HG02763 (cell line): ENCODE data around the gene CRIP2.

Experiments used
- ATAC-seq: cut with Tn5 transposase; IDR thresholded peaks from one replicate; pipeline ENCODE4 v1.9.1; 2021; ENCODE audit warnings: mild to moderate bottlenecking, moderate library complexity; ENCODE audit not compliant: unreplicated experiment

CRIP2 gene

DNA sequence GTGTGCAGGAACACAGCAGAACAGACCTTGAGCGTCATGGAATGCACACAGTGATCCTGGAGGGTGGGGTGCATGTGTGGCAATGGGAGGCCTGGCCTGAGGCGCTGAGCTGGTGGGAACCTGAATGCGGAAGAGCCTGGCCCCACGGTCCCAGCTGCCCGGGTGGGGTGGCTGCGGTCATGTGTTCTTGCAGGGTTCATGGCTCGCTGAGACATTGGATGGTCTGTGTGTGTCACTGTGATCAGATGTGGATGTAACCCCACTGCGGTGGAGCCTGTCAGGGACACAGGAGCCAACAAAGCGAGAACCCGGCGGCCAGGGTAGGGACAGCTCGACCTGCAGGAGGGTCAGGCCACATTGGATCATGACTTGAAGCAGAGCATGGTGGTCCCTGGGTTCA is 31.8 kb upstream of the CRIP2 start:
- no peak for ATAC-seq

DNA sequence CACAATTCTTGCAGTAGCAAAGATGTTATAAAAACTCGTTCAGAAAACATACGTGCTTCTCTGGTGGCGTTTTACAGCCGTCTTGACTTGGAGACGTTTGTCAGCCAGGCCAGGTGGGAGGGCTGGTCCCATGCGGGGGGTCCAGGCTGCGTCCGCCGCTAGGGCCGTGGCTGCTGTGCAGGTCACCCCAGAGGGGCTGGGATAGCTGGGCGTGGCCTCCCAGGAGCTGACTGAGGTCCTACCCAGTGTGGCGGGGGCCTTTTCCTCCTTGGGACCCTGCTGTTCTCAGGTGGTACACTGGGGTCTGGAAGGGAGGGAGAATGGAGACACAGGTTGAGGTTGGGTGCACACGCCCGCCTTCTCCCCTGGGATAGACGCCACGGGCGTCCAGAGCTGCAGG is 29.8 kb upstream of the CRIP2 start:
- no peak for ATAC-seq

DNA sequence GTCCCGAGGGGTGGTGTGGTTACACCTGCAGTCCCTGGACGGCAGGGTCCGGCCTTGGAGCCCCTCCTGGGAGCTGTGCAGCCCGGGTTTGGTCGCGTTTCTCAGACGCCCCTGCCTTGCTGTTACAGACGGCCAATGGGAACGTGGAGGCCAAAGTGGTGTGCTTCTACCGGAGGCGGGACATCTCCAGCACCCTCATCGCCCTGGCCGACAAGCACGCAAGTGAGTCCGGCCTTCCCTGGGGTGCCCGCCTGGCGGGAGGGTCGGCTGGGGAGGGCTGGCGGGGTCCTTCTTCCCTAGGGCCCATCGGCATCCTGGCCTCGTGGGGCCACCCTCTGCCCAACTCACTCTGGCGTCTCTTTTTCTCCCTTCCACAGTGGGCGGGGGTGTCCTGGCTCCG is 29.3 kb upstream of the CRIP2 start:
- ATAC-seq, result no peak

DNA sequence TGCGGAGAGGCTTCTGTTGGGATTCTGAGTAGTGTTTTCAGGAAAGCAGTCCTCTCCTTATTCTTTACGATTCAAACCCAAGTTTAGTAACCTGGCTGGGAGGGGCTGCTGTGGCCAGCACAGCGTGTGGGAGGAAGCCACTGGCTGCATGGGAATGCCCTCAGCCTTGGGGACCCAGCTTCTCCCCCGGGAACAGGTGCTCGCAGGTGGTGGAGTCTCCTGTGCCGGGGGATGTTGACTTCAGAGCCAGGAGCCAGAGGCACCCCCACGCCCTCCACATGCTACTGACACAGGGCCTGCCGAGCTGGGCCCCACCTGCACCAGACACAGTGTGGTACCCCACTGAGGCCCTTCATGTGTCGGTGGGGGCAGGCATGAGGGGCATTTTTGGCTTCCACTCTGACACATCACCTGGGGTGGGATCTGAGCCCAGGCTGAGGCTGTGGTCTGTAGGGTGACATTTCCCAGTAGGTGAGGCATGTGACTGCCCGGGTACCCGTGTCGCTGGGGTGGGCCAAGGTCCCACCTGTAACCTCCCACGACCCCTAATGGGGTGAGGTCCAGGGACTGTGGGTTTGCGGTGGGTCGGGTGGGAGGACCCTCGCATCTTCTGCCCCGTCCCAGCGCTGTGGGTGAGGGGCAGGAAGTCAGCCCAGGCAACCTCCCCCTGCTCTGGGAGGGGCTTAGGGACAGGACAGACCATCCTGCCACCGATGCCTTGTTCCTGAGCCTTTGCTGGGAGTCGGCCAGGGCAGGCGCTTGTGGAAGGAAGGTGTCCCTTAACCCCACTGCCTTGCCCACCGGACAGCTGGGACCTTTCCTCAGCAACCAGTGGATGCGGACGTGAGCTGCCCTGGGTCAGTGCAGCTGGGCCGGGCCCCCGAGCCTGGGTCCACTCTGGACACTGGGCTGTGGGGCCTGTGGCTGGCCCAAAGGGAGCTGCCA is 28.4 kb upstream of the CRIP2 start:
- ATAC-seq, result no peak

DNA sequence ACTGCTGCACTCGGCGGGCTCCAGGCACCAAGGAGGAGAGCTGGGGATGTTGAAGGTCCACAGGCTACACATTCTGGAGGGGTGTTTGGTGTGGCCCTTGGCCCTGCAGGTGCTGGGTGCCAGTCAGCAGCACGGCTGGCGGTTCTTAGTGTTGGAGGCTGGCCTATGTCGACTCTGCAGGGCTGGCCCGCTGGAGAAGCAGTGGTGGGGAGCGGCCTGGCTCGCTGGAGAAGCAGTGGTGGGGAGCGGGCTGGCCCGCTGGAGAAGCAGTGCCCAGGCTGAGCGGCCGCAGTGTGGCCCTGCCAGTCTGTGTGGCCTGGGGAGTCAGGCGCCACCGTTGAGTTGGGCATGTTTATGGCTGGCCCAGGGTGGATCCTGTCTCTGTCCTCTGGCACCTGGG is 27.6 kb upstream of the CRIP2 start:
- no peak for ATAC-seq

DNA sequence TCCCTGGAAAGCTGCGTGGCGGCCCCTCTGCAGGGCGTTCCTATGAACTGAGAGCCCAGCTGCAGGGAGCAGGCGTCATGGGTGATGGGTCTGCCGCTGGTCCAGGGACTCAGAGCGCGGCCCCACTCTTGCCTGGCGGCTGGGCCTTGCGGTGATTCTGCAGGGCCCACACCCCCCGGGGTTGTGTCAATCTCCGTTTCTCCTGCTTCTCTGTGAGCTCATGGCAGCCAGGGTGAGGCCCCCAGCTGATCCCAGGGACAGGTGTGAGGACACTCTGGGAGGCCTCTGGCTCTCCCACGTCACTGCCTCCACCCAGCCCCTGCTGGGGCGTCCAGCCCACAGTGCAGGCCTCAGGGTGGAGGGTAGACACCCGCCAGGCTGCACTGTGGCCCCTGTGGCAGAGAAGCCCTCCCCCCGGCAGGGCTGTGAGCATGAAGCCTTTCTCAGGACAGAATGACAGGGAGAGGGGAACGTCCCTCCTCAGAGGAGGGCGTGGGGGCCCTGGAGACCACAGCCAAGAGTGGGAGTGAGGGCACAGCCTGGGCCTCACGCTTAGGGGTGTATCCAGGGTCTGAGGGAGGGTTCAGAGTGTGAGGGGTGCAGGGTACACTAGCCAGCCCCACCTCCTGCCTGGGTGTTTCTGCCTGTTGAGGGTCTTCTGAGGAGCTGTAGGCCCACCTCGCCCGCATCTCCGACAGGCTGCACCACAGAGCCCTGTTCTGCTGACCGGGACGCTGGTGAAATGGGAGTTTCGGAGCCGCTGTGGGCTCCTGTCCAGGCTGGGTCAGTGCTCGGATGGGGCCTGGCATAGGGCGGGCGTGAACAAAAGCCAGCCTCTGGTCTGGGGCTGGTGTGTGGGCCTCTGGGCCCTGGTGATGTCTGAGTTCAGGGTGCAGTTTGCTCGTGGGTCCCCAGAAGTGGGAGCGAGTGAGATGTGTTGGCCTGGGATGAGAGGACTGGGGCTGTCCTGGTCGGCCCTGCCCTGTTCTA is 26.7 kb upstream of the CRIP2 start:
- no peak for ATAC-seq

DNA sequence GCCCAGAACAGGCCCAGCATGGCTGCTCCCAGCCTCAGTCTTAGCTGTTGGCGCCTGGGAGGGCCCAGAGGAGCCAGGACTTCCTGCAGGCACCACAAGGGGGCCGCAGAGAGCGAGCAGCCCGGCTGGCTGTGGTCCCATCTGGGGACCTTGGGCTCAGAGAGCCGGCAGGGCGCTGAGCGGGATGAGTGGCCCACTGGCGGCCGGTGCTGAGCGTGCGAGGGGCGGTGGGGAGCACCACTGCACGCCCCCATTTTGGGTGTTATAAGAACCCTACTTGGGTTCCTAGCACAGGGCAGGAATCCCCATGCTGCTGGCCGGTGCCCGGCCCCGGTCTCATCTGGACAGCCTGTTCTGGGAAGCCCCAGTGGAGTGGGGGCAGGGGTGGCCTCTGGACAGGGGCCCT is 25.9 kb upstream of the CRIP2 start:
- no peak for ATAC-seq

DNA sequence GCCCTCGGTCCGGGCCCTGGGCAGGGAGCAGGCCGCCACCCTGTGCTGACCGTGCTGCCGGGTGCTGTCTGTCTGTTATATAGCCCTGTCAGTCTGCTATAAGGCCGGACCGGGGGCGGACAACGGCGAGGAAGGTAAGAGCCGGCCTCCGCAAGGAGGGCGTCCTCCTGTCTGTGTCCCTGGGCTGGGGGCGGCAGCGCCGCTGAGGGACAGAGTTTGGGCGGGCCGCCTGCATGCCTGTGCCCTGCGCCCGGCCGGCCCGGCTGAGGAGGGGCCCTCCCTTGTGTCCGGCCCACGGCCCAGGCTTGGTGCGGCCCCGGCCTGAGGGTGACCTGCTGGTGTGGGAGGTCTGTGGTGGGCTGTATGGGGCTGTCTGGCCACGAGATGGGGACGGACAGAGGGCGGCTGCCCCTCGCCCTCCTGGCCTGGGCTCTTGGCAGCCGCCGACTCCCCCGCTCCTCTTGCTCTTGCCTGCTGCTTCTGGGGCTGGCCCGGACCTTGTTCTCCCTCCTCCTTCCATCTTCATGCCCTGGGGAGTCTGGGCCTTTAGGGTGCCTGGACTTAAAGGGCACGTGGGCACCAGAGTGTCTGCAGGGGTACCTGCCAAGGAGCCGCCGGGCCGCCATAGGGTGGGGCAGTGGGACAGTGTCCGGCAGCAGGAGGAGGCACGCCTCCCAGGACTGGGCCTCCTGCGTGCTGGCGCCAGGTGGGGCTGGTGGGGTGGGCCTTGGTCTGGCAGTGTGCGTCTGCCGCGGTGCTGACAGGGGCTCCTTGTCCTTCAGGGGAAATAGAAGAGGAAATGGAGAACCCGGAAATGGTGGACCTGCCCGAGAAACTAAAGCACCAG is 25.1 kb upstream of the CRIP2 start:
- ATAC-seq, result no peak

DNA sequence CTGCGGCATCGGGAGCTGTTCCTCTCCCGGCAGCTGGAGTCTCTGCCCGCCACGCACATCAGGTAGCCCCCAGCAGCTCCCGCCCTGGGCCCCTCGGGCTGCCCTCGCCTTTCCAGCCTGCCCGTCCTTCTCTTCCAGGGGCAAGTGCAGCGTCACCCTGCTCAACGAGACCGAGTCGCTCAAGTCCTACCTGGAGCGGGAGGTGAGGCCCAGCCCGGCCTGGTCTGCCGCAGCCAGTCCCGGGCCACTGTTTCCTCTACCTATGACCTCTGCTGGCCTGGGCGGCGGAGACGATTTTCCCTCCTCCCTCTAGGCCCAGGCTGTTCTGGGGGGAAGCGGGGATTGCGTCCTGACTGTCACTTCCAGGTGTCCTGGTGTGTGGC is 24.5 kb upstream of the CRIP2 start:
- ATAC-seq, result no peak

DNA sequence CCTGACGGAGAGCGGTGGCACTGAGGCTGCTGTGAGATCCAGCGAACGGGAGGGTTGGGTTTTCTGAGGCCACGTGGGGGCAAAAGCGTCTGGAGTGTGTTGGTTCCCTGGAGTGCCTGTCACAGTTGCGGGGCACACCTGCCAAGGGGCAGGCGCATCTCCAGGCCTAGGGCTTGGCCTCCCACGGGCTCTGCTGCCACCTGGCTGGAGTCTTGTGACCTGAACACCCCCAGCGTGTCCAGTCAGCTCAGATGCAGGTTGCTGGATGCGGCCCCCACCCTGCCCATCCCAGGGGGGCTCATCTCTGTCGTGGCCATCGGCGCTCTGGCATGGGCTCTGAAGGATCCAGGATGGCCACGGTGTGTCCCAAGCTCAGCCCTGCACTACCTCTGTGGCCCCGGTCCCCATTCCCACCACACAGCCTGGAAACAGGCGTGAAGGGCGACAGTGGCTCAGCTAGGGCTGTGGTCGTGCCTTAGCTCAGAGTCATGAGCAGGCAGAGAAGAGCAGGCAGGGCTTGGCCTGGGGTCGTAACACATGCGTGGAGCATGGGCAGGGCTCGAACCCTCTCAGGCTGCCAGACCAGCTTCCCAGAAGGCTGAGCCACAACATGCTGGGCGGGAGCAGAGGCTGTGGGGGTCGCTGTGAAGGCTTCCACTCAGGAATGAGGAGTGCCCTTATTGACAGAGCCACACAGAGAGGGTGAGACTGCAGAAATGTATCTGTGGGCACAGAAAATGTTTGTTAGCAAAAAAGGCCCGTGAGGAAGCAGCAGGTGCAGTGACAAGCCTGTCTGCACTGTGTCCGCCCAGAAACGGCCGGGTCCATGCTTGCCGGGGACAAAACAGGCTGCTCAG is 23.5 kb upstream of the CRIP2 start:
- no peak for ATAC-seq

DNA sequence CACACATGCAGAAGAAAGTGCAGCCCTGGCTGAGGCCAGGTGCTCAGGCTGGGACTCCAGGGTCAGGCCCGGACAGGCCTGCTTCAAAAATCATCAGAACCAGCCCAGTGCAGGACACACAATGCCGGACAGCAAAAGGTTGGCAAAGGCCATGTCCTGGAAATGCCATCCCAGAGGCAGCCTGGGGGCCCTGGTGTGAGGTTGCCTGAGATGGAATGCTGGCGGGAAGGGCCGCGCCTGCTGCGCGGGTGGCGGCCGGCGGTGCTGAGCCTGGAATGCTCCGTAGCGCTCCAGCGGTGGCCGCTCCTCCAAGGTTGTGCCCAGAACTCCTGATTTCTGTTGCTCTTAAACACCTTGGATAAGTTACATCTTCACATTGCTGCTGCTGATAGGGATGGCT is 21.7 kb upstream of the CRIP2 start:
- ATAC-seq, result no peak

DNA sequence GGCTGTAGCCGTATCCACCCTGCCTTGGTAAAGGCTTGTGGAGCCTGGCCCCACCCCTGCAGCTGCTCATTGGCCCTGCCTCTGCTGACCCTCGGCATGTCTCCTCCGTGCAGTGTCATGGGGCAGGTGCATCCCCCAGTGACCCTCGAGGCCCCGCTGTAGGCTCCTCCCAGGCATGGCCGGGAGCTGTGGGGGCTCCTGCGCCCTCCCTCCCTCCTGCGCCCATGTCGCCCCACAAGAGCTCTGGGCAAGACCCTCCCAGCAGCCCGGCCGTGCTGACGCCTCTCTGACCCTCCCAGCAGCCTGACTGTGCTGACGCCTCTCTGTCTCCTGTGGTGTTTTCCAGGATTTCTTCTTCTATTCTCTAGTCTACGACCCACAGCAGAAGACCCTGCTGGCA is 20.8 kb upstream of the CRIP2 start:
- no peak for ATAC-seq

DNA sequence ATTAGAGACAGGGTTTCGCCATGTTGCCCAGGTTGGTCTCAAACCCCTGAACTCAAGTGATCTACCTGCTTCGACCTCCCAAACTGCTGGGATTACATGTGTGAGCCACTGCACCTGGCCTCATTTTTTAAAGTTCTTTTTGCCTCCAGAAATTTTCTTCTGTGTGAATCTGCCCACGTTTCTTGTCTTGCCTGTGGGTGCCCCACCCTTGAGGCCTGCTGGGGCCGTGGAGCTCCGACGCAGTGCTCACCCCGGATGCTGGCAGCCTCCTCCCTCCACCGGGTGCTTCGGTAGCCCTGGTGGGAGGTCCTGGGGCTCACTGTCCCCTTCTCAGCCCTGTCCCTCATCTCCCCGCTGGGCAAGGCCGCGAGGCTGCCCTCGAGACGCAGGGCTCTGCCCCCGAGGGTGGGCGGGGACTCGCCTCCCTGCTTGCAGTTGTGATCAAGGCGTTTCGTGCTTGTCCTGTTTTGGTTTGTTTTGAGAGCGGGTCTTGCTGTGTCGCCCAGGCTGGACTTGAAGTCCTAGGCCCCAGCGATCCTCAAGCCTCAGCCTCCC is 19.5 kb upstream of the CRIP2 start:
- ATAC-seq, result no peak

DNA sequence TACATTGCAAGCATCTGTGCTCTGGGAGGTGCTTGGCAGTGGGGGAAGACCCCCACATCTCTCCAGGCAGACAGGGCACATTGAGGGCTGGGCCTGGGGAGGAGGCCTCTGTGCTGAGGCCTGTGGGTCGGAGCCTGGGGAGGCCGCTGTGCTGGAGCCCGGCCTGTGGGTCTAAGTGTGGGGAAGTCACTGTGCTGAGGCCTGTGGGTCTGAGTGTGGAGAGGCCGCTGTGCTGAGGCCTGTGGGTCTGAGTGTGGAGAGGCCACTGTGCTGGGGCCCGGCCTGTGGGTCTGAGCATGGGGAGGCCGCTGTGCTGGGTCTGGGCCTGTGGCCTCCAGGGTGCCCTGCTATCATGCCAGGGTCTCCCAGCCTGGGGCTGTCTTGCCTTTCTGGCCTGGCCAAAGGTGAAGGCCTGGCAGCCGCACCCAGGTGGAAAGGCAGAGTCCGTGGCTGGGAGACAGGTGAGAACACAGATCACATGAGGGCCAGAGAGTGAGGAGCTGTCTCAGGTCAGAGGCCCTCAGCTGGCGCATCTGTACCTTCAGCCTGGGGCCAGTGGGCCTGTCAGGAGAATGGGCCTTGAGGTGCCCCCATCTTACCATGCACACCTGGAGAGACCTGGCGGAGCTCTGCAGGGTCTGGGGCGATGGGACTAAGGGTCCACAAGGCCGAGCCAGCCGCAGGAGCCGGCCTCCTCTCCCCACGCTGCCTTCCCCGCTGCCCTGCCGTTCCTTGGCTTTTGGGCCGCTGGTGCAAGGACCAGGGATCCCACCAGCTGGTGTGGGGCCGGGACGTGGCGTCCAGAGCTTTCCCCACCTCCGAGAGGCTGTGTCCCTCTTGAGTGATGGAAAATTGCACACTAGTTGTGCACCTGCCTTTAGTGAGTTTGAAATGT is 18.6 kb upstream of the CRIP2 start:
- ATAC-seq, result no peak

DNA sequence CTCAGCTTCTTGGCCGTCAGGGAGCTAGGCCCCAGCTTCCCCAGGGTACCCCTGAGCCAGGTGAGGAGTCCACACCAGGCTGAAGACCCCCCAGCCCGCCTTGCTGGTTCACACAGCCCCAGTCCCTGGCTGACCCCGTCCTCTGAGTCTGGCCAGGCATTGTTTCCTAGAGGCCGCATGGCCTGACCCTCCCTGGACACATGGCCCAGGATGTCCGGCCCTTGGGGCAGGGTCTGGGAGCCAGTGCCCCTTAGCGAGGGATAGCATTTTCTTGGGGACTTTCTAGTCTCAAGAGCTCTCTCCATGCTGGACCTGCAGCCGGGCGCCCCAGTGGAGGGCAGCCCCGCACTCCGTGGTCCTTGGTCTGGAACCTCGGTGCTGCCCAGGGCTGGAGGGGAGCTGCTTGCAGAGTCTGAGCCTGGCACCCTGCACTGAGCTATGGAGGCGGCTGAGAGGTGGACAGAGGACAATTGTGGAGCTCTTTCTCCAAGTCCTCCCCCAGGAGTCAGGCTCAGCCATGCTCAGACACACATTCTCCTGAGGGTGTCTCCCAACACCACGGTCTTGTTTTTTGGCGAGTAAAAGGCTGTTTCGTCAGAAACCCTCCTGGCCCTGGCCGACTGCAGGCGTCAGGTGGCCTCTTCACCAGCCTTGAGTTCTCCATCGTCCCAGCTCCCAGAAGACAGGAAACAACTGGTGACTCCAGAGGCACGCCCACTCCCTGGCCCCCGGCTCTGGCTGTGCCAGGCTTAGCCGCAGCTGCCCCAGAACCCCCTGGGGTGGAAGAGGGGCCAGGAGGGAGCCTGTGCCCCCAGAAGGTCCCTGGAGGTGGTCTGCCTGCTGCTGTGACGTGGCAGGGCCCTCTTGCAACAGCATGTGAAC is 17.6 kb upstream of the CRIP2 start:
- ATAC-seq, result no peak

DNA sequence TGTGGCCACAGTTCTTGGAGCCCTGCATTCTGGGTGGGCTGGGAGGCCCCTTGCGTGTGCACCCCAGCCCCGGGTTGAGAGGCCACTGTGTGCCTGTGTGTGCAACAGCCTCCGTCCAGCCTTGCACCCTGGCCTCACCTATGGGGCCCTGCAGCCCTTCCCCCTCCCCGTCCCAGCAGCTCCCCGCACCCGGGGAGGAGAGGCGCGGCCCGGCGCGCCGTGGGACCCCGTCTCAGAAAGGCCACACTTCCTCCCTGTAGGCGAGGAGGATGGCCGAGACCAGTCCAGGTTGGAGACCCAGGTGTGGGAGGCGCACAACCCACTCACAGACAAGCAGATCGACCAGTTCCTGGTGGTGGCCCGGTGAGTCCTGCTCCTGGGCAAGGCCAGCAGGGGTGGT is 16.6 kb upstream of the CRIP2 start:
- ATAC-seq, result no peak

DNA sequence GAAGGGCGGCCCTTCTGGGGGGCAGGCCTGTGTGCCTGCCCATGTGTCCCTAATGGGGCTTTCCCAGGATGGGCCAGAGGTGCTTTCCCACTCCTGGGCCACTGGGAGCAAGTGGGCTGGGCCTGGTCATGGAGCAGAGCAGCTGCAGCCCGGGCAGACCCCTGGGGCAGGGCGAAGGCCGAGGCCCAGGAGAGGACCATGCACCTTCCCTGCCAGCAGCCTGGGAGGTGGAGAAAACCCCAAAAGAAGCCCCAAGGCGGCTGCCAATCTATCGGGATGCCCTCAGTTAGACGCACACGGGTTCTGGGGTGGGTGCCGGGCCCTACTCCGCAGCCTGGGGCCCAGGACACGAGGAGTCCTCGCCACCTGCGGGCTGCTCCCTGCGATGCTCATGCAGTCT is 16.1 kb upstream of the CRIP2 start:
- ATAC-seq, result no peak

DNA sequence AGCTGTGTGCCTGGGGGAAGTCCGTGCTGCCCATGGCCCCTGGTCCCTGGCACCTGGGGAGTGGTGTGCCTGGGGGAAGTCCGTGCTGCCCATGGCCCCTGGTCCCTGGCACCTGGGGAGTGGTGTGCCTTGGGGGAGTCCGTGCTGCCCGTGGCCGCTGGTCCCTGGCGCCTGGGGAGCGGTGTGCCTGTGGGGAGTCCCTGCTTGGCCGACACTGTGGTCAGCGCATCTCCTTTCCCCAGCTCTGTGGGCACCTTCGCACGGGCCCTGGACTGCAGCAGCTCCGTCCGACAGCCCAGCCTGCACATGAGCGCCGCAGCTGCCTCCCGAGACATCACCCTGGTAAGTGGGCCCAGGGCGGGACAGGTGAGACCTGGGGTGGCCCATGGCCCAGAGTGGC is 14.5 kb upstream of the CRIP2 start:
- no peak for ATAC-seq
